Psoas muscle (tissue), 8 donors: ENCODE data around the gene CCDC85B. TPM values are rescaled to one million over a fixed set of nuclear protein-coding genes. Genes with fewer than 3 reads are reported as not detected.
A peak's percentile ranks its signal among the peaks of the same experiment; 100 is the strongest.

ENCODE experiments used
- ATAC-seq, 4 donors: fragments of 200-7000 bp; cut with Tn5 transposase; one replicate each; pipeline ENCODE4 v1.9.1; 2020; ENCODE audit warnings: moderate library complexity in 3 of 4, mild to moderate bottlenecking in 2 of 4
- DNase-seq, 2 donors: peaks; one replicate each; pipeline ENCODE4 v3.0.0-alpha.2; 2020
- H3K27ac ChIP-seq: fragments of 200-600 bp; one replicate; pipeline ENCODE4 v1.8.0; 2022
- H3K27me3 ChIP-seq, 3 donors: fragments of 200-600 bp in 1 of 3; one replicate each; pipeline versions ENCODE4 v1.6.1 to v1.8.0; 2013 to 2022; ENCODE audit warnings: low read length in 2 of 3, mild to moderate bottlenecking in 2 of 3, moderate library complexity in 1 of 3; ENCODE audit not compliant: insufficient read depth in 3 of 3
- H3K36me3 ChIP-seq, 2 donors: fragments of 200-600 bp in 1 of 2; one replicate each; pipeline versions ENCODE4 v1.6.1 to v1.8.0; 2013 to 2022; ENCODE audit warnings: low read depth in 1 of 2, mild to moderate bottlenecking in 1 of 2, moderate library complexity in 1 of 2; ENCODE audit not compliant: insufficient read depth in 1 of 2
- H3K4me1 ChIP-seq: fragments of 200-600 bp; one replicate; pipeline ENCODE4 v1.8.0; 2022
- H3K4me3 ChIP-seq: fragments of 200-600 bp; one replicate; pipeline ENCODE4 v1.8.0; 2022; ENCODE audit warnings: mild to moderate bottlenecking
- H3K9me3 ChIP-seq: fragments of 200-600 bp; one replicate; pipeline ENCODE4 v1.8.0; 2022
- WGBS, 3 donors: extraction: QIAGEN DNeasy Blood & Tissue Kit; methylation state at CpG; one replicate each; pipeline versions ENCODE4 v1.1.6 to v1.1.7; 2013; 5-methylcytosine and 5-hydroxymethylcytosine counted together
- intact Hi-C, 2 donors: fragments of 100-400 bp; cut with DNase I; formaldehyde crosslinking; loops; one replicate each; pipeline versions ENCODE4 v1.11.0 to v1.14.2; 2022
- polyA plus RNA-seq, 3 donors: library from polyadenylated mRNA; stranded (reverse); fragments of 200-250 nt; gene quantifications; one replicate each; pipeline ENCODE4 v1.2.3, GENCODE V29; 2013
- total RNA-seq, 4 donors: library from RNA; stranded (reverse); fragmentation: NEBNext Ultra II Directional in 2 of 4; extraction: Animal tissue kit (Norgen Biotek cat#: 25700) in 2 of 4; gene quantifications; one replicate each; pipeline versions ENCODE4 v1.2.1 to v1.2.4, GENCODE V29; 2021 to 2023
- TF ChIP-seq, protein P1 (sequence below): fragments of 200-600 bp; IDR thresholded peaks from one replicate; pipeline ENCODE4 v1.8.0; 2022; ENCODE audit warnings: antibody characterized with exemption
- donor health status: healthy with polysubstance abuse.
- donor health status: DM: no; HTN: no; CAD: no; lungs with moderate emphysema.
- donor health status: Bipolar disorder and iron deficiency.
- donor health status: healthy.
- donor health status: DM: yes; HTN: yes; CAD: no.
- donor health status: DM: no; HTN: no; CAD: no.
- donor health status: DM: no; HTN: no; CAD: no.
- donor health status: DM: yes; HTN: yes; CAD: no.

The CCDC85B gene
- total and polyA plus RNA-seq, 7 donors, result 16.7 to 39.6 (median 26.5) TPM

DNA sequence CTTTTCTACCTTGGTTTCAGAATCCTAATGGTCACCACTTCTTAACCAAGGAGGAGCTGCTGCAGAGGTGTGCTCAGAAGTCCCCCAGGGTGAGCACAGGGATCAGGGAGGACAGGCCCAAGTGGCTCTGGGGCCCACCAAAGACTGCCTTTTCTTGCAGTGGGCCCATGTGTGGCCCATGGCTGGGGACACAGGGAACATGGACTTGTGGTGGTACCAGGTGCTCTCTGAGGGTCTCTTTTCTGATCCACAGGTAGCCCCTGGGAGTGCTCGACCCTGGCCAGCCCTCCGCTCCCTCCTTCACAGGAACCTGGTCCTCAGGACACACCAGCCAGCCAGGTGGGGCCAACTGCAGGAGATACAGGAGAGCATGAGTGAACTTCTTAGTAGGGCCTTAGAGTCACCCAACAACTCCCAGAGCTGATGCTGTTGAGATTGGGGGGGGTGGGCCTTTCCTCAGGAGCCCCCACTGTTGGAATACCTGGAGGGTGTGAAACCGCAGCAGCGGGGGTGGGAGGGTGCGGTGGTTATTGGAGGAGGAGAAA lies 28.2 kb upstream of the CCDC85B start:
- H3K4me3 ChIP-seq, result no peak overlapping the region

DNA sequence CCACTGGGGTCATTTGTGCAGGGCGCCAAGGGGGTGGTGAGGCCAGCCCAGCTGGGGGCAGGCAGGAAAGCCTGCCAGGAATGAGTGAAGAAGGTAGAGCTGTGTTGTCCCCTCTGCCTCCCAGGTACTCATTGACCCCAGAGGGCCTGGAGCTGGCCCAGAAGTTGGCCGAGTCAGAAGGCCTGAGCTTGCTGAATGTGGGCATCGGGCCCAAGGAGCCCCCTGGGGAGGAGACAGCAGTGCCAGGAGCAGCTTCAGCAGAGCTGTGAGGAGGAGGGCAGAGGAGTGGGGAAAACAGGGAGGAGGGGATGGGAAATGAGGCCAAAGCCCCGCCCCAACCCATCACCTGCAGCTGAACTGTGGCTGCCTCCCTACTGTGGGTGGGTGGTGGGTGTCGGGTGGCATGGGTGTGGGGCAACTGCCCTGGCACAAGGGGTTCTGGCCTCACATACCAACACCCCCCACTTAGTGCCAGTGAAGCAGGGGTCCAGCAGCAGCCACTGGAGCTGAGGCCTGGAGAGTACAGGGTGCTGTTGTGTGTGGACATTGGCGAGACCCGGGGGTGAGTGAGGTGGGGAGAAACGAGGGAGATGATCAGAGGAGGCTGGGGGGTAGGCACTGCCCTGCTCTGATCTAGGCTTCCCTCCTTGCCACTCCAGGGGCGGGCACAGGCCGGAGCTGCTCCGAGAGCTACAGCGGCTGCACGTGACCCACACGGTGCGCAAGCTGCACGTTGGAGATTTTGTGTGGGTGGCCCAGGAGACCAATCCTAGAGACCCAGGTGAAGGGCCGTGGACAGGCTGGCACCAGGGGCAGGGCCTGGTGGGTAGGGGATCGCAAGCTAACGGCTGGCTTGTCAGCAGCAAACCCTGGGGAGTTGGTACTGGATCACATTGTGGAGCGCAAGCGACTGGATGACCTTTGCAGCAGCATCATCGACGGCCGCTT lies 27.3 kb upstream of the CCDC85B start:
- Histone ChIP-seq H3K27me3 (no peaks in the 10 kb centered on the region), H3K9me3 (no peaks in the 10 kb centered on the region), H3K4me3 (no peak overlapping the region), H3K4me1 (peaks cover 13% of the 10 kb centered on the region), H3K36me3 (peaks cover 0 to 65% of the 10 kb centered on the region in 2 donors), H3K27ac (no peak overlapping the region)
- DNase-seq (peak in 1 of 2 donors; percentile 59), ATAC-seq (no peak)
- WGBS, 3 donors, result 85 to 87% (median 85%) methylated on average over 22 to 24 of the region's 24 CpGs
- TF ChIP-seq, protein P1, sequence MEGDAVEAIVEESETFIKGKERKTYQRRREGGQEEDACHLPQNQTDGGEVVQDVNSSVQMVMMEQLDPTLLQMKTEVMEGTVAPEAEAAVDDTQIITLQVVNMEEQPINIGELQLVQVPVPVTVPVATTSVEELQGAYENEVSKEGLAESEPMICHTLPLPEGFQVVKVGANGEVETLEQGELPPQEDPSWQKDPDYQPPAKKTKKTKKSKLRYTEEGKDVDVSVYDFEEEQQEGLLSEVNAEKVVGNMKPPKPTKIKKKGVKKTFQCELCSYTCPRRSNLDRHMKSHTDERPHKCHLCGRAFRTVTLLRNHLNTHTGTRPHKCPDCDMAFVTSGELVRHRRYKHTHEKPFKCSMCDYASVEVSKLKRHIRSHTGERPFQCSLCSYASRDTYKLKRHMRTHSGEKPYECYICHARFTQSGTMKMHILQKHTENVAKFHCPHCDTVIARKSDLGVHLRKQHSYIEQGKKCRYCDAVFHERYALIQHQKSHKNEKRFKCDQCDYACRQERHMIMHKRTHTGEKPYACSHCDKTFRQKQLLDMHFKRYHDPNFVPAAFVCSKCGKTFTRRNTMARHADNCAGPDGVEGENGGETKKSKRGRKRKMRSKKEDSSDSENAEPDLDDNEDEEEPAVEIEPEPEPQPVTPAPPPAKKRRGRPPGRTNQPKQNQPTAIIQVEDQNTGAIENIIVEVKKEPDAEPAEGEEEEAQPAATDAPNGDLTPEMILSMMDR, result no peak
- intact Hi-C loops, result no loop called here

More for the DNA sequence above, 28.2 kb upstream of the CCDC85B start:
- no peaks in the 10 kb centered on the region for H3K27me3 ChIP-seq
- DNase-seq (peak in 1 of 2 donors; percentile 56), ATAC-seq (no peak)
- WGBS, 3 donors, result 76 to 91% (median 77%) methylated on average over 5 of the region's 5 CpGs
- TF ChIP-seq, protein P1, result no peak
- peaks cover 0 to 56% of the 10 kb centered on the region in 2 donors for H3K36me3 ChIP-seq
- H3K27ac ChIP-seq, result peak overlapping the region; percentile 9
- intact Hi-C loops, result no loop called here
- no peaks in the 10 kb centered on the region for H3K9me3 ChIP-seq
- H3K4me1 ChIP-seq, result peaks cover 13% of the 10 kb centered on the region

DNA sequence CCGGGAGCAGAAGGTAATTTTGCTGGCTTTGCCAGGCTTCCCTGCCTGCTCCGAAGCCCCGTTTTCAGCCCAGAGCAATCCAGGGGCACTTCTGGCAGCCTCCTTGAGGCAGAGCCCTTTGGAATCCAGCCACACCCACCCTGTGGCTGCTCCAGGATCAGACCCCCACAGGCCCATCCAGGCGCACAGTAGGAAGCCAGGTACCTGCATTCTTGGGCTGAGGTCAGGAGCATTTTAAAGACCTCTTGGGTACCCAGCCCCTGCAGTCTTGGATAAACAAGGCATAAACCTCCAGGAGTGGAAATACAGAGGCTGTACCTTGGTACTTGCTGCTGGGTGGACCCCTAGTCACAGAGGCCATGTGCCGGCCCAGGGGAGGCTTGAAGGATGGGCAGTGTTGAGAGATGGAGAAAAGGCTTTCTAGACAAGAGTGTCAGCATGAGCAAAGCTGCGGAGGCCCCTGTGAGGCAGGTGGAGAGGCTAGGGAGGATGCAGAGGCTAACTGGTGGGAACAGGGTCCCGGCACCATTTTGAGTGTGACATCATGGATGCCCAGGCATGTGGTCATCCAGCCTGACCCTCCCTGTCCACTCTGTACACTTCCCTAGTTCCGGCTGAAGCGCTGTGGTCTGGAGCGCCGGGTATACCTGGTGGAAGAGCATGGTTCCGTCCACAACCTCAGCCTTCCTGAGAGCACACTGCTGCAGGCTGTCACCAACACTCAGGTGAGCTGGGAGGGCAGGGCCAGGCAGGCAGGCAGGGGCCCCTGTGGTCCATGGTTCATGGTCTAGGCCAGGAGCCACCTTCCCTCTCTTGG lies 26.4 kb upstream of the CCDC85B start:
- WGBS, 3 donors, result 79 to 85% (median 79%) methylated on average over 12 of the region's 12 CpGs
- Histone ChIP-seq H3K9me3 (no peaks in the 10 kb centered on the region), H3K4me1 (peaks cover 13% of the 10 kb centered on the region), H3K36me3 (peaks cover 0 to 72% of the 10 kb centered on the region in 2 donors), H3K27me3 (no peaks in the 10 kb centered on the region), H3K27ac (no peak overlapping the region), H3K4me3 (no peak overlapping the region)
- intact Hi-C loops, result no loop called here
- peak in 1 of 2 donors; percentile 32 for DNase-seq
- TF ChIP-seq, protein P1, result no peak
- no peak for ATAC-seq

DNA sequence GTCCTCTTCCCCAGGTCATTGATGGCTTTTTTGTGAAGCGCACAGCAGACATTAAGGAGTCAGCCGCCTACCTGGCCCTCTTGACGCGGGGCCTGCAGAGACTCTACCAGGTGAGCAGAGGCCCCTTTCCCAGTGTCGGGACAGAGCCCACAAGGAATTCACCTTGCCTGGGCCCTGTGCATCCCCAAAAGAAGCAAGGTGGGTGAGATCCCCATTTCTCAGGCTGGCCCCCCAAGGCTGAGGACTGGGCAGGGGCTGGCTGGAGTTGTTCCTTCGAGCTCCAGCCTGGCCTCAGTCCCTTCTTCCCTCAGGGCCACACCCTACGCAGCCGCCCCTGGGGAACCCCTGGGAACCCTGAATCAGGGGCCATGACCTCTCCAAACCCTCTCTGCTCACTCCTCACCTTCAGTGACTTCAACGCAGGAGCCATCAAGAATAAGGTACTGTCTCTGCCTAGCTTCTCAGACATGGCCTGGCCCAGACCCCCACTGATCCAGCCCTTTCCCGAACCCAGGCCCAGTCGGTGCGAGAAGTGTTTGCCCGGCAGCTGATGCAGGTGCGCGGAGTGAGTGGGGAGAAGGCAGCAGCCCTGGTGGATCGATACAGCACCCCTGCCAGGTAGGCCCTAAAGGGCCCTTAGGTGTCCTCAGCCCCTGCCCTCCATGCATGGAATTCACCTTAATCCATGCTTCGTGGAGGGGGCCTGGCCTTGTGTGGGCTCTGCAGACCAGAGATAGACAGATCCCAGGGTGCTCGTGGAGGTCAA lies 25.6 kb upstream of the CCDC85B start:
- intact Hi-C loops, result no loop called here
- Histone ChIP-seq H3K9me3 (no peaks in the 10 kb centered on the region), H3K27me3 (no peaks in the 10 kb centered on the region), H3K4me3 (no peak overlapping the region), H3K4me1 (peaks cover 13% of the 10 kb centered on the region), H3K27ac (no peak overlapping the region), H3K36me3 (peaks cover 0 to 79% of the 10 kb centered on the region in 2 donors)
- TF ChIP-seq, protein P1, result no peak
- 79 to 81% (median 79%) methylated on average over 17 to 18 of the region's 18 CpGs for WGBS, 3 donors
- ATAC-seq, result no peak
- DNase-seq, result peak in 1 of 2 donors; percentile 53
